ENCODE measurements around the gene TTLL12.

DNA sequence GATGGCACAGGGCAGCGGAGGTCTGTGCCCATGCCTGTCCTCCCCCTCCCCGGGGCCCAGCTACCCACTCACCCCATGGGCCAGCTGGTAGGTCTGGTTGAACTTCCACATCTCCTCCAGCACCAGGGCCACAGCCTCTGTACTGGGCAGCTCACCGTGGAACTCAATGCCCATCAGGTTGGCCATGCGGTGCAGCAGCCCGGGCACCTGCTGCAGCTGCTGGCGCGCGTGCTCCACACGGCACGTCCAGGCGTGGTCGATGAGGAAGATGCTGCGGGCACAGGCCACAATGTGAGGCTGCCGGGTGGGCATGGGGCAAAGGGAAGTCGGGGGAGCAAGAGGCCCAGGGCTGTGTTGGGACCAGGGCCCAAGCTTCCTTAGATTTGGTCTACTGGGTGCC, 6.3 kb downstream of the TTLL12 start:
- TF ChIP-seq CTCF (IDR thresholded peaks at IDR 0.05) (no peak), POLR2A (IDR thresholded peaks at IDR 0.05) (no peak)

Data from lower leg skin (tissue), 3 donors.